Muscle layer of colon (tissue), 2 donors: ENCODE data around the gene HEPN1.

Experiments used
- H3K27ac ChIP-seq: one replicate; pipeline ENCODE4 v1.7.0; 2013; ENCODE audit warnings: low read depth, mild to moderate bottlenecking, low read length, moderate library complexity
- H3K27me3 ChIP-seq, 2 donors: one replicate each; pipeline ENCODE4 v1.7.0; 2013; ENCODE audit warnings: low read length in 2 of 2, mild to moderate bottlenecking in 2 of 2; ENCODE audit not compliant: insufficient read depth in 2 of 2, control insufficient read depth in 1 of 2
- H3K36me3 ChIP-seq: one replicate; pipeline ENCODE4 v1.7.0; 2013; ENCODE audit warnings: mild to moderate bottlenecking, low read length; ENCODE audit not compliant: insufficient read depth
- H3K4me1 ChIP-seq: one replicate; pipeline ENCODE4 v1.7.0; 2013; ENCODE audit warnings: mild to moderate bottlenecking, low read length; ENCODE audit not compliant: insufficient read depth
- H3K4me3 ChIP-seq, 2 donors: one replicate each; pipeline ENCODE4 v1.7.0; 2013; ENCODE audit warnings: low read length in 2 of 2, low read depth in 1 of 2, mild to moderate bottlenecking in 1 of 2, moderate library complexity in 1 of 2
- H3K9ac ChIP-seq: one replicate; pipeline ENCODE4 v1.7.0; 2013; ENCODE audit warnings: low read length
- H3K9me3 ChIP-seq: one replicate; pipeline ENCODE4 v1.7.0; 2013; ENCODE audit warnings: mild to moderate bottlenecking, low read length
- donor health status: abdominal sarcoma.
- donor health status: Adenocarcinoma of cecum.

Gene HEPN1

DNA sequence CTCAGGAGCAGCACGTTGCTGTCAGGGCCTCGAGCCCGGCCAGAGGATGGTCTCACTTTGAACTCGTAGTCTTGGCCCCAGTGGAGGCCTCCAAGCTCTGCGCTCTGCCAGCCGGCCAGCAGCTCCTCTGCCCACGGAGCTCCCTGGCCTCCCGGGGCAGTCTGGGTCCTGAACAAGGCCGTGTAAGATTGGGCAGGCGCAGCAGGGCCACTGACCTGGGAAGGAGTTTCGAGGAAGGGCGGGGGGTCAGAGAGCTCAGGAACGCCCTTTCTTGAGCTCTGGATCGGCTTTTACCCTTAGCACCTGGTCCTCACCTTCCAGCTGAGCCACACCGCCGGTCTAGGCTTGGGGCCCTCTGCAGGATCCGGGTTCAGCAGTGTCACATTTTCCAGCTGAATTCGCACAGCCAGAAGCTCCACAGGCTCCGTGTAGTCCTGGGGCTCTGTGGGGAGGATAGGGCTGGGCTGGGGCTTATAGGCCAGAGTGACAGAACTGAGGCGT, 23.5 kb upstream of the HEPN1 start:
- H3K27ac ChIP-seq = no peak overlapping the region
- H3K4me3 ChIP-seq = no peak overlapping the region
- H3K9ac ChIP-seq = no peak overlapping the region
- H3K4me1 ChIP-seq = peaks cover 29% of the 10 kb centered on the region
- H3K9me3 ChIP-seq = no peaks in the 10 kb centered on the region
- H3K27me3 ChIP-seq = no peaks in the 10 kb centered on the region
- no peaks in the 10 kb centered on the region for H3K36me3 ChIP-seq

DNA sequence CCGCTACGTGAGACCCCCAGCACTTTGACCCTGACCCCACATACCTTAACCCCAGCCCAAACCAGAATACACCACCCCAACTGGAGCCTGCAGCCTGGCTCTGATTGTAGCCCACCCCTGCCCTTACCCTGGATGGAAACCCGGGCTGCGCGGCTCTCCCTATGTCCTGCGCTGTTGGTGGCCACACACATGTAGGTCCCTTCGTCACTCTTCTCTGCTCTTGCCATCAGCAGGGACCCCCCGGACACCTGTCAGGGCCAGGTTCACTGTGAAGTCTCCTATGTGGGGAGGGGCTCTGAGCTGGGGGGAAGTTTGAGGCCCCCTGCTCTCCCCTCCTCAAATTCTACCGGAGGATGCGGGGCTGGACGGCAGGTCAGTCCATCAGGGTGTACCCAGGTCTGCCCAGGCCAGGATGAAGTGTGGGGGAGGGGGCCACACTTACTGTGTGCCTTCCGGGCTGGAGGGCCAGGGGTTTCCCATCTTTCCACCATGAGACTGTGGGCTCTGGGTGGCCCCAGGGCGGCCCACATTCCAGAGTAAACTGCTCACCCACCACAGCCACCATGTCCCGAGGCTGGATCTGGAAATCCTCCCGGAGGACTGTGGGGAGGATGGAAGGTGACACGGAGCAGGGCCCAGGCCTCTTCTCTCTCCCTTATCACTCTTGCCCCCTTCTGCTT, 22.8 kb upstream of the HEPN1 start:
- H3K27me3 ChIP-seq = no peaks in the 10 kb centered on the region
- no peaks in the 10 kb centered on the region for H3K9me3 ChIP-seq
- H3K36me3 ChIP-seq = no peaks in the 10 kb centered on the region
- H3K27ac ChIP-seq = no peak overlapping the region
- H3K9ac ChIP-seq = no peak overlapping the region
- no peak overlapping the region for H3K4me3 ChIP-seq
- peaks cover 22% of the 10 kb centered on the region for H3K4me1 ChIP-seq

DNA sequence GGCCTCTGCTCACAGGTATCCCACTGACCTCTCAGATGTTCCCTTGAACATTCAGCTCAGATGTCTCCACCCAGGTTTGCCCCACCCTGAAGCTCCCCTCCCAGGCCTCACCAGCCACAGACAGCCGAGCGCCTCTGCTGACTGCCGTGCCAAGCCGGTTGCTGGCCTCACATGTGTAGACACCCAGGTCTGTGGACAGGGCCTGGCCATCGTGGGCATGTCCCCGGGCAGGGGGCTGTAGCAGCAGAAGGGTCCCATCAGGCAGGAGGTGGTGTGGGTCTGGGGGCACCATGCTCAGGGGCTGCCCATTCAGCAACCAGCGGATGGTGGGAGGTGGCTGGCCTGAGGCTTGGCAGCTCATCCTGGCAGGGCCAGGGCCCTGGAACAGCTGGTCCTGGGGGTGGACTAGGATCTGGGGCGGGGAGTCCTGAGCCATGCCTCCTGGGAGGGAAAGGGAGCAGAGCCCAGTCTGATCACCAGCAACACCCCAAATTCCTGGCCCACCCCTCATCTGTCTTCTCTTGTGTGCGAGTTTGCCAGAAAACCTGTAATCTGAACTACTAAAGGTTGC, 22.1 kb upstream of the HEPN1 start:
- H3K36me3 ChIP-seq = no peaks in the 10 kb centered on the region
- no peaks in the 10 kb centered on the region for H3K9me3 ChIP-seq
- H3K27me3 ChIP-seq = no peaks in the 10 kb centered on the region
- H3K9ac ChIP-seq = no peak overlapping the region
- H3K27ac ChIP-seq = no peak overlapping the region
- H3K4me1 ChIP-seq = peaks cover 22% of the 10 kb centered on the region
- no peak overlapping the region for H3K4me3 ChIP-seq

DNA sequence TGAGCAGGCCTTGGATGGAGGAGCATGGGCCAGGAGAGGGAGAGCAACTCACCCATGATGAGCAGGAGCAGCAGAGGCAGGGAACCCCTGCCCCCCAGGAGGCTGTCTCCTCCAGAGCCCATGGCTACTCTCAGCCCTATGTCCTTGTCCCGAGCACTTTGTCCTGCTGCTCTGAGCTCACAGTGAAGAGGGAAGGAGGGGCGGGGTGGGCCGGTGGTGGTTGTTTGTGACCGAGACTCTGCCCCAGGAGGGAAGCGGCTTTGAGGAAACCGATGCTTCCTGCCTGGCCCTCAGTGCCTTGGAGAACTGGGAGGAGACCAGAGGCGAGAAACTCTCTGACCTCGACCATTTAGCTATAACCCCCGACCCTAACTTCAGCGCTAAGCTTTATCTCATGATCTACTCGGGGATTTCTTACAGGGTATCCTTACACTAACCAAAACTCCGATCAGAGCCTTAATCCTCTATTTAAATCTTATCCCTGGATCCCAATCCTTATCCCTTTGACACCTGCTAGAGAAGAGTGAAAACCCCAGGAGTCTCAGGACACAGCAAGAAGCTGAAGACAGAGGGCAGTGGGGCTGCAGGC, 21.3 kb upstream of the HEPN1 start, which contains the start of gene ROBO4:
Gene ROBO4 (minus strand): TSS at position 192 of the 589 bp plus-strand sequence. CDS start 70 bp downstream, at position 122.
- peak within 1 kb of the TSS in 1 of 2 donors; percentile 5 for H3K4me3 ChIP-seq
- H3K4me1 ChIP-seq = peaks cover 15% of the 10 kb centered on the region
- H3K36me3 ChIP-seq = no peaks in the 10 kb centered on the region
- no peaks in the 10 kb centered on the region for H3K9me3 ChIP-seq
- no peak within 1 kb of the TSS for H3K9ac ChIP-seq
- H3K27me3 ChIP-seq = no peaks in the 10 kb centered on the region
- H3K27ac ChIP-seq = no peak within 1 kb of the TSS

DNA sequence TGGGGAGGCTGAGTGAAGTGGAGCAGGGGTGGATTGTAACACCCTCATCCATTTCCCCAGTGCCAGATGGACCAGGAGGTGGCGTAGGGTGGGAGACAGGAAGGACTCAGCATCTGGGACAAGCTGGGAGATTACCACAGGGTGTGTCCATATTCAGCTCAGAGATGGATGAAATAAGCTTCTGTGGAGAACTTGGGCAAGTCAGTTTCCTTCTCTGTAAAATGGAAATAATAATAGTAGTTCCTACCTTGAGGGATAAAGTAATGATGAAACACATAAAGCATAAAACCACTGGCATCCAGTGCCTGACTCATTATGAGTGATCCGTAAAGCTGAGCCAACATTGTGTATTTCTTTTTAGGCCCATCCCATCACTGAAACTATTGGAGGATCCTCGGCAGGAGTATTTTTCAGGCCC, 20.8 kb upstream of the HEPN1 start:
- Histone ChIP-seq H3K36me3 (no peaks in the 10 kb centered on the region), H3K27ac (no peak overlapping the region), H3K27me3 (no peaks in the 10 kb centered on the region), H3K9ac (no peak overlapping the region), H3K9me3 (no peaks in the 10 kb centered on the region), H3K4me3 (no peak overlapping the region), H3K4me1 (peaks cover 15% of the 10 kb centered on the region)

DNA sequence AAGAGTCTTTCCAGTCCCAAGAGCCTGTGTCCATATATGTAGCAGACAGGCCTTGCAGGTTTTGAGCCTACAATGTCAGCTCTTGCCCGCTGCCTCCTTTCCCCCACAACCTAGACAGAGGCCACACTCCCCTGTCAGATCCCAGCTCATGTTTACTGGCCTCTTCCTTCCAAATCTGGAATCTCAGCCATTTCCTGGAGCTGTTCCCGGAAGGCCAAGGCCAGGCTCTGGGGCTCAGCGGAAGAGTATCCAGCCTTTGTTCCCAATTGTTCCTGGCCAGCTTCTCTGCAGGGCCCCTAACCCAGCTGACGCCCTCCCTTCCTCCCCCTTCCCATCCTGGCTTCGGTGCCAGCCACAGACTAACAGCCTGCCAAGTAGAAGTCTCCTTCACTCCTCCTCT, 20.3 kb upstream of the HEPN1 start:
- Histone ChIP-seq H3K4me3 (no peak overlapping the region), H3K36me3 (no peaks in the 10 kb centered on the region), H3K9me3 (no peaks in the 10 kb centered on the region), H3K27me3 (no peaks in the 10 kb centered on the region), H3K27ac (no peak overlapping the region), H3K4me1 (peaks cover 15% of the 10 kb centered on the region), H3K9ac (no peak overlapping the region)

DNA sequence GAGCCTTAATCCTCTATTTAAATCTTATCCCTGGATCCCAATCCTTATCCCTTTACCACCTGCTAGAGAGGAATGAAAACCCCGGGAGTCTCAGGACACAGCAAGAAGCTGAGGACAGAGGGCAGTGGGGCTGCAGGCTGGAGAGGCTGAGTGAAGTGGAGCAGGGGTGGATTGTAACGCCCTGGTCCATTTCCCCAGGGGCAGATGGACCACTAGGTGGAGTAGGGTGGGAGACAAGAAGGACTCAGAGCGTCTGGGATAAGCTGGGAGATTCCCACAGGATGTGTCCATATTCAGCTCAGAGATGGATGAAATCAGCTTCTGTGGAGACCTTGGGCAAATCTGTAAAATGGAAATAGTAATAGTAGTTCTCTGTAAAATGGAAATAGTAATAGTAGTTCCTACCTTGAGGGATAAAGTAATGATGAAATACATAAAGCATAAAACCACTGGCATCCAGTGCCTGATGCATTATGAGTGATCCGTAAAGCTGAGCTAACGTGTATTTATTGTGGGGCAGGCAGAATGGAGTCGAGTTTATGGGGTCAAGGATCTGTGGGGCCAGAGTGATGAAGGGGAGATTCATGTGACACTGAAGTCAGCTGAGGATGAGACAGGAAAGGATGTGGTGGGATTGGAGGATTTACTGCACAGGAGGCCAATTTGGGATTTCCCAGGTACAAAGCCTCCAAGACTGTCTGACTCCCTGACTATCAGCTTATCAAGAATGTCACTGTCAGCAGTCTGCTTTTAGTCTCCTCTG, 19.5 kb upstream of the HEPN1 start:
- no peak overlapping the region for H3K4me3 ChIP-seq
- no peaks in the 10 kb centered on the region for H3K36me3 ChIP-seq
- no peak overlapping the region for H3K27ac ChIP-seq
- no peaks in the 10 kb centered on the region for H3K9me3 ChIP-seq
- peaks cover 14% of the 10 kb centered on the region for H3K4me1 ChIP-seq
- no peak overlapping the region for H3K9ac ChIP-seq
- H3K27me3 ChIP-seq = no peaks in the 10 kb centered on the region

DNA sequence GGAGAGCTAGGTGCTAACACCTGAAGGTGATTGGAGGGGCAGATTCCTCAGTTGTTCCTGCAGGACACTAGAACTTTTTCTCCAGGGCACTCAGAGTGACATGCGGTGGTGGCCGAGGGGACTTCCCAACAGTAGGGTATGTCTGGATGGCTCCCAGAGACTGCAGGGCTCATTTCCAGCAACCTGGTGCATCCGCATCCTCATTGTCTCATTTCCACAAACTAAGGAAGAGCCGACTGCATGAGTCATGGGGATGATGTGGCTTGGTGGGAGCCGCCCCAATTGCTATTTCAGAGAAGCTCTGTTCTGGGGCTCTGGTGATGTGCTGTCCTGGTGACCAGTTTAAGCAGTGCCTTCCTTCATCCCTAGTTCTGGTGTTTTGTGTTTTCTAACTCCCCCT, 18.6 kb upstream of the HEPN1 start:
- Histone ChIP-seq H3K27me3 (no peaks in the 10 kb centered on the region), H3K9ac (no peak overlapping the region)

DNA sequence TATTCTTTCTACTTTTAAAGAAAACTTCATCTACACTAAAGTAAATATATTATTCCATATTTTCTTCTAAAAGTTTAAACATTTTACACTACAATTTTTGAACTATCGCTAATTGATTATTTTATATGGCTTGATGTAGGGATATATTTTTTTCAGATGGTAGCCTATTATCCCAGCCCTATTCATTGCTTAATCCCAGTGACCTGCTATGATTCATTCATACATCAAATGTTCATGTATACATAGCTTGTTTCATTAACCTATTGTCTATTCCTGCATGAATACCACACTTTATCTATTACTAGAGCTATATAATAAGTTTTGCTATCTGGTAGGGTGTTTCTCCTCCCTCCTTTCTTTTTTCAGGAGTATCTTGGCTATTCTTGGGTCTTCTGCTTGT, 16.4 kb upstream of the HEPN1 start:
- H3K9ac ChIP-seq = no peak overlapping the region
- H3K4me1 ChIP-seq = peaks cover 12% of the 10 kb centered on the region
- H3K36me3 ChIP-seq = no peaks in the 10 kb centered on the region
- H3K27ac ChIP-seq = no peak overlapping the region
- H3K27me3 ChIP-seq = no peaks in the 10 kb centered on the region
- no peaks in the 10 kb centered on the region for H3K9me3 ChIP-seq
- no peak overlapping the region for H3K4me3 ChIP-seq

More for the DNA sequence above, 18.6 kb upstream of the HEPN1 start:
- Histone ChIP-seq H3K4me3 (no peak overlapping the region), H3K4me1 (peaks cover 12% of the 10 kb centered on the region), H3K9me3 (no peaks in the 10 kb centered on the region), H3K36me3 (no peaks in the 10 kb centered on the region), H3K27ac (no peak overlapping the region)

DNA sequence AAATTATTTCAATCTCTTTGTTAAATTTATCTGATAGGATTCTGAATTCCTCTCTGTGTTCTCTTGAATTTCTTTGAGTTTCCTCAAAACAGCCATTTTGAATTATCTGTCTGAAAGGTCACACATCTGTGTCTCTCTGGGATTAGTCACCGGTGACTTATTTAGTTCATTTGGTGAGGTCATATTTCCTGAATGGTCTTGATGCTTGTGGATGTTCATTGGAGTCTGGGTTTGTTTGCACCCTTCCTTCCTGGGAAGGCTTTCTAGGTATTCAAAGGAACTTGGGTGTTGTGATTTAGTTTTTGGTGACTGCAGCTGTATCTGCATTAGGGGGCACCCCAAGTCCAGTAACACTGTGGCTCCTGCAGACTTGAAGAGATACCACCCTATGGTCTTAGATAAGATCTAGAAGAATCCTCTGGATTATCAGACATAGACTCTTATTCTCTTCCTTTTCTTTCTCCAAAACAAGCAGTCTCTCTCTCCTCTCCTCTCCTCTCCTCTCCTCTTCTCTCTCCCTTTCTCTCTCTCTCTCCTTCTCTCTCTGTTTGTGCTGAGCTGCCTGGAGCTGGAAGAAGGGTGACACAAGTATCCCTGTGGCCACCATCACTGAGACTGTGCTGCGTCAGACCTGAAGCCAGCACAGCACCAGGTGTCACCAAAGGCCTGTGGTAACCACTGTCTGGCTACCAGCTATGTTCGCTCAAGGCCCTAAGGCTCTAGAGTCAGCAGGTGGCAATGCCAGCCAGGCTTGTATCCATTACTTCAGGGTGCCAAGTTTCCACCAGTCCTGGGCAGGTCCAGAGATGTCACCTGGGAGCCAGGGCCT, 3.3 kb upstream of the HEPN1 start:
- Histone ChIP-seq H3K9me3 (no peaks in the 10 kb centered on the region), H3K9ac (no peak overlapping the region), H3K27ac (no peak overlapping the region), H3K4me3 (no peak overlapping the region), H3K36me3 (no peaks in the 10 kb centered on the region), H3K27me3 (no peaks in the 10 kb centered on the region), H3K4me1 (no peaks in the 10 kb centered on the region)

DNA sequence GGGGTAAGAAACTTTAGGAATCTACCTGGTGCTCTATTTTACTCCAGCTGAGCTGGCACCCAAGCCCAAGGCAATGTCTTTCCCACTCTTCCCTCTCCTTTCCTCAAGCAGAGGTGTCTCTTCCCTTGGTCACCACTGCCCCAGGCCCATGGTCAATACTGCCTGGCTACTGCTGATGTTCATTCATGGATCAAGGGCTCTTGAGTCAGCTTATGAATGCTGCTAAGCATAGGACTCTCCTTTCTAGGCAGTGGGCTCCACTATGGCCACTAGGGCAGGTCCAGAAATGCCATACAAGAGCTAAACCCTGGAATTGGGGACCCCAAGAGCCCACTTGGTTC, 2.7 kb upstream of the HEPN1 start:
- Histone ChIP-seq H3K4me3 (no peak overlapping the region), H3K27me3 (no peaks in the 10 kb centered on the region), H3K27ac (no peak overlapping the region), H3K9me3 (no peaks in the 10 kb centered on the region), H3K36me3 (no peaks in the 10 kb centered on the region), H3K9ac (no peak overlapping the region), H3K4me1 (no peaks in the 10 kb centered on the region)
